IMR-90 (cell line): ENCODE measurements around the gene CHST8. TPM values are rescaled to one million over a fixed set of nuclear protein-coding genes. Genes with fewer than 3 reads are reported as not detected.

ENCODE experiments used
- ATAC-seq: fragments of 200-7000 bp; cut with Tn5 transposase; 2 replicates; pipeline ENCODE4 v1.9.1; 2020; ENCODE audit warnings: low read depth, mild to moderate bottlenecking, moderate library complexity
- BruUV-seq: library from RNA; stranded (reverse); fragments of 400-500 nt; replicated peaks from 2 replicates; lab custom pipeline; 2021; lab: Mats Ljungman, UMichigan
- CTCF ChIA-PET: fragments of 300-600 bp; formaldehyde crosslinking; extraction: SDS; loops from one replicate; lab custom pipeline; 2021; ENCODE audit warnings: antibody characterized with exemption; lab: Yijun Ruan, JAX
- POLR2A ChIA-PET: fragments of 300-600 bp; sonication (Branson Sonifier 250); formaldehyde crosslinking; loops from one replicate; lab custom pipeline; 2022; ENCODE audit warnings: antibody characterized with exemption; ENCODE audit not compliant: unreplicated experiment; lab: Charles Lee
- DNase-seq: peaks from one replicate; pipeline ENCODE4 v3.0.0; 2013
- H2AFZ ChIP-seq: replicated peaks from 2 replicates; pipeline ENCODE3; 2013; ENCODE audit warnings: low read length, mild to moderate bottlenecking; ENCODE audit not compliant: poor library complexity
- H2AK5ac ChIP-seq: 2 replicates; pipeline ENCODE4 v1.6.1; 2013; ENCODE audit warnings: low read depth, low read length, inconsistent platforms
- H2AK9ac ChIP-seq: replicated peaks from 2 replicates; pipeline ENCODE3; 2013; ENCODE audit warnings: mild to moderate bottlenecking, low read depth, low read length, moderate library complexity; ENCODE audit not compliant: poor library complexity
- H2BK120ac ChIP-seq: 2 replicates; pipeline ENCODE4 v1.6.1; 2013; ENCODE audit warnings: low read depth, low read length, inconsistent platforms
- H2BK15ac ChIP-seq: 3 replicates; pipeline ENCODE4 v1.6.1; 2013; ENCODE audit warnings: low read depth, low read length, inconsistent platforms
- H2BK20ac ChIP-seq: 2 replicates; pipeline ENCODE4 v1.6.1; 2013; ENCODE audit warnings: low read depth, mild to moderate bottlenecking, inconsistent platforms, low read length, moderate library complexity
- H2BK5ac ChIP-seq: 2 replicates; pipeline ENCODE4 v1.6.1; 2013; ENCODE audit warnings: mild to moderate bottlenecking, low read depth, low read length, inconsistent platforms; ENCODE audit not compliant: poor library complexity, severe bottlenecking
- H3K14ac ChIP-seq: replicated peaks from 2 replicates; pipeline ENCODE4 v1.6.1; 2013; ENCODE audit warnings: low read depth, low read length, inconsistent platforms
- H3K18ac ChIP-seq: 2 replicates; pipeline ENCODE4 v1.6.1; 2013; ENCODE audit warnings: low read depth, low read length, control low read depth
- H3K23ac ChIP-seq: 2 replicates; pipeline ENCODE4 v1.6.1; 2013; ENCODE audit warnings: low read depth, low read length, inconsistent platforms
- H3K27ac ChIP-seq: 2 replicates; pipeline ENCODE4 v1.5.1; 2013; ENCODE audit warnings: mild to moderate bottlenecking, control low read depth, low read length; ENCODE audit not compliant: insufficient read depth
- H3K27me3 ChIP-seq: 2 replicates; pipeline ENCODE4 v1.6.1; 2013; ENCODE audit warnings: low read length; ENCODE audit not compliant: control insufficient read depth, insufficient read depth
- H3K36me3 ChIP-seq: 2 replicates; pipeline ENCODE4 v1.6.1; 2013; ENCODE audit warnings: low read length, mixed read lengths; ENCODE audit not compliant: control insufficient read depth, insufficient read depth
- H3K4ac ChIP-seq: 2 replicates; pipeline ENCODE4 v1.6.1; 2013; ENCODE audit warnings: low read depth, low read length, inconsistent platforms
- H3K4me1 ChIP-seq: 2 replicates; pipeline ENCODE4 v1.6.1; 2013; ENCODE audit warnings: low read length, mixed read lengths; ENCODE audit not compliant: control insufficient read depth, insufficient read depth
- H3K4me2 ChIP-seq: 2 replicates; pipeline ENCODE4 v1.6.1; 2013; ENCODE audit warnings: low read depth, mild to moderate bottlenecking, control low read depth, low read length, moderate library complexity
- H3K4me3 ChIP-seq: 2 replicates; pipeline ENCODE4 v1.5.1; 2013; ENCODE audit warnings: low read depth, mild to moderate bottlenecking, control low read depth, low read length, moderate library complexity; ENCODE audit not compliant: insufficient read depth
- H3K56ac ChIP-seq: 2 replicates; pipeline ENCODE4 v1.6.1; 2013; ENCODE audit warnings: low read length, inconsistent platforms; ENCODE audit not compliant: insufficient read depth; ENCODE audit errors: extremely low read depth
- H3K79me1 ChIP-seq, 2 experiments: 2 replicates each; pipeline ENCODE4 v1.6.1; 2013; ENCODE audit warnings: low read length in 2 of 2, inconsistent platforms in 1 of 2, low read depth in 1 of 2
- H3K9ac ChIP-seq: 2 replicates; pipeline ENCODE4 v1.6.1; 2013; ENCODE audit warnings: low read depth, low read length, control low read depth
- H3K9me1 ChIP-seq: 2 replicates; pipeline ENCODE4 v1.6.1; 2013; ENCODE audit warnings: low read length, inconsistent platforms; ENCODE audit not compliant: insufficient read depth
- H3K9me3 ChIP-seq: 2 replicates; pipeline ENCODE4 v1.6.1; 2013; ENCODE audit warnings: low read length; ENCODE audit not compliant: control insufficient read depth, insufficient read depth
- H4K20me1 ChIP-seq: 2 replicates; pipeline ENCODE4 v1.6.1; 2013; ENCODE audit warnings: low read length, inconsistent platforms; ENCODE audit not compliant: insufficient read depth
- H4K5ac ChIP-seq: 2 replicates; pipeline ENCODE4 v1.6.1; 2013; ENCODE audit warnings: mild to moderate bottlenecking, low read depth, low read length, control low read depth
- H4K8ac ChIP-seq, 2 experiments: 2 replicates each; pipeline ENCODE4 v1.6.1; 2013; ENCODE audit warnings: low read depth in 2 of 2, low read length in 2 of 2, control low read depth in 1 of 2, inconsistent platforms in 1 of 2
- H4K91ac ChIP-seq: 2 replicates; pipeline ENCODE4 v1.6.1; 2013; ENCODE audit warnings: low read depth, low read length, inconsistent platforms; ENCODE audit not compliant: insufficient read depth
- BHLHE40 ChIP-seq: fragments of 150-350 bp; IDR thresholded peaks from 2 replicates; pipeline ENCODE4 v1.6.1; 2016; ENCODE audit warnings: mild to moderate bottlenecking, low read depth, low read length
- CEBPB ChIP-seq: IDR thresholded peaks from 2 replicates; pipeline ENCODE4 v1.6.1; 2012; ENCODE audit warnings: low read depth, low read length, improper control_type of control experiment
- CHD1 ChIP-seq: IDR thresholded peaks from 2 replicates; pipeline ENCODE4 v1.6.1; 2012; ENCODE audit warnings: low read depth, low read length, improper control_type of control experiment
- CTCF ChIP-seq: conservative IDR thresholded peaks from 2 replicates; pipeline ENCODE4 v1.5.1; 2012; ENCODE audit warnings: mild to moderate bottlenecking, low read depth, low read length, improper control_type of control experiment
- FOS ChIP-seq: fragments of 150-350 bp; IDR thresholded peaks from 2 replicates; pipeline ENCODE4 v1.6.1; 2016; ENCODE audit warnings: low read depth, low read length
- MAFK ChIP-seq: IDR thresholded peaks from 2 replicates; pipeline ENCODE4 v1.6.1; 2012; ENCODE audit warnings: low read depth, low read length, improper control_type of control experiment
- MAZ ChIP-seq: IDR thresholded peaks from 2 replicates; pipeline ENCODE4 v1.6.1; 2012; ENCODE audit warnings: low read depth, mild to moderate bottlenecking, low read length, improper control_type of control experiment, moderate library complexity, borderline replicate concordance
- MXI1 ChIP-seq: IDR thresholded peaks from 2 replicates; pipeline ENCODE4 v1.6.1; 2012; ENCODE audit warnings: low read depth, mild to moderate bottlenecking, low read length, moderate library complexity, borderline replicate concordance
- NFE2L2 ChIP-seq: fragments of 150-350 bp; IDR thresholded peaks from 2 replicates; pipeline ENCODE4 v1.6.1; 2016; ENCODE audit warnings: low read depth, mild to moderate bottlenecking, low read length
- RAD21 ChIP-seq: IDR thresholded peaks from 2 replicates; pipeline ENCODE4 v1.6.1; 2012; ENCODE audit warnings: low read length, improper control_type of control experiment
- RCOR1 ChIP-seq: IDR thresholded peaks from 2 replicates; pipeline ENCODE4 v1.6.1; 2012; ENCODE audit warnings: mild to moderate bottlenecking, low read length, improper control_type of control experiment; ENCODE audit not compliant: insufficient replicate concordance
- RFX5 ChIP-seq: IDR thresholded peaks from 2 replicates; pipeline ENCODE4 v1.8.0; 2012; ENCODE audit warnings: low read depth, mild to moderate bottlenecking, low read length, moderate library complexity
- SMC3 ChIP-seq: fragments of 150-350 bp; IDR thresholded peaks from 2 replicates; pipeline ENCODE4 v1.6.1; 2016; ENCODE audit warnings: low read depth, mild to moderate bottlenecking, antibody characterized with exemption, low read length, moderate library complexity
- USF2 ChIP-seq: fragments of 150-350 bp; IDR thresholded peaks from 2 replicates; pipeline ENCODE4 v1.6.1; 2017; ENCODE audit warnings: mild to moderate bottlenecking, antibody characterized with exemption, low read length, low read depth
- WGBS, 2 experiments: methylation state at CpG; one replicate each; pipeline versions ENCODE4 v1.1.5 to v1.1.7; 2013; ENCODE audit warnings: missing lambda C conversion rate in 2 of 2; ENCODE audit not compliant: insufficient read length in 1 of 2; ENCODE audit errors: extremely low coverage in 2 of 2; 5-methylcytosine and 5-hydroxymethylcytosine counted together
- dilution Hi-C: fragments of 300-500 bp; cut with HindIII; formaldehyde crosslinking; loops from one replicate; pipeline ENCODE4 v1.14.3; 2018; ENCODE audit warnings: low sequenced_read_pairs; ENCODE audit not compliant: unreplicated experiment
- in situ Hi-C: fragments of 300-500 bp; cut with MboI; formaldehyde crosslinking; loops from 3 replicates; pipeline ENCODE4 v1.14.3; 2019; ENCODE audit warnings: low sequenced_read_pairs, inconsistent platforms, mixed read lengths
- intact Hi-C: fragments of 100-400 bp; cut with micrococcal nuclease; formaldehyde crosslinking; loops from 2 replicates; pipeline ENCODE4 v1.10.0; 2022
- polyA plus RNA-seq, 3 experiments: library from polyadenylated mRNA; depleted of rRNA; stranded (reverse); fragments of >200 nt; gene quantifications; 2 replicates each; pipeline ENCODE4 v1.2.3, GENCODE V29; 2012; ENCODE audit warnings: low replicate concordance in 1 of 3
- total RNA-seq: library from RNA; depleted of rRNA; stranded (reverse); fragments of >200 nt; gene quantifications from 2 replicates; pipeline ENCODE4 v1.2.3, GENCODE V29; 2012

Gene CHST8
- total and polyA plus RNA-seq, 2 of the 4 experiments (the other 2 are of a cell fraction), result not detected

DNA sequence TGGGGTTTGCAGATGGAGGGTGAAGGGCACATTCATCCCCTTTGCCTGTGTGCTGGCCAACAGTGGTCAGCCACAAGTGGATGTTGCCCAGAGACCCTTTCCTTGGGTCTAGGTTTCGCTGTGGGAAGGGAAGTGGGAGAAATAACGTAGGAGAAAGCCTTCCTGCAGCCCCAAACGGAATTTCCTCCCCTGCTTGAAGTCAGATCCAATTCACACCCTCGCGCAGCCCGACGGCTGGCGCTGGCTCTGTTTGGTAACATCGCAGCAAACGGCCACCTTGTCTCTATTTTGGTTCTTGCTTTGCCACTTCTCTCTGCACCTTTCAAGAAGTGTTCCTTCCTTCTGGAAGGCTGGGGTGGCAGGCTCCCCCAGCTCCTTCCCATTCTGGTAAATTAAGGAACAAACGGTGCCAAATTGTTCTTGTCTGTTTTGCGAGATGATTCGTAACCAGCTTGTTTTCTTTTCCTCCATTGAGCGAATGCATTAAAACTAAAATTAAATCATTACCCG lies 45.4 kb downstream of the CHST8 start (continued):
- TF ChIP-seq USF2 (no peak), RAD21 (no peak), RFX5 (no peak), NFE2L2 (no peak)

- Histone ChIP-seq H2BK120ac (no peak overlapping the region), H3K18ac (no peak overlapping the region), H3K9ac (no peak overlapping the region), H3K27me3 (no peaks in the 10 kb centered on the region), H3K9me1 (no peaks in the 10 kb centered on the region; the same call in 1 of the 2 replicates), H3K4me2 (no peak overlapping the region), H3K79me1 (no peaks in the 10 kb centered on the region), H3K4ac (no peak overlapping the region), H3K27ac (no peak overlapping the region), H2AK9ac (no peak overlapping the region), H4K91ac (no peak overlapping the region), H3K4me3 (no peak overlapping the region), H2AK5ac (no peak overlapping the region), H4K8ac (no peak overlapping the region), H2AFZ (no peak overlapping the region), H4K20me1 (no peaks in the 10 kb centered on the region), H3K9me3 (no peaks in the 10 kb centered on the region), H2BK5ac (no peak overlapping the region), H3K14ac (no peak overlapping the region), H4K5ac (no peak overlapping the region), H3K23ac (no peak overlapping the region), H3K36me3 (no peaks in the 10 kb centered on the region), H3K4me1 (no peaks in the 10 kb centered on the region), H2BK20ac (no peak overlapping the region), H2BK15ac (no peak overlapping the region), H3K56ac (no peak overlapping the region)
- DNase-seq (no peak), ATAC-seq (no peak)
- intact Hi-C loops, result no loop called here
- in situ Hi-C loops, result no loop called here
- ChIA-PET POLR2A (no interaction called here), CTCF (no interaction called here)
- BruUV-seq, result no TSS peak
- dilution Hi-C loops, result no loop called here
- WGBS, 2 experiments, result no CpG with 5 or more reads among the region's 15 CpGs
- TF ChIP-seq BHLHE40, result no peak
- TF ChIP-seq FOS, result no peak
- no peak for TF ChIP-seq RFX5
- no peak for TF ChIP-seq SMC3
- no peak for TF ChIP-seq CTCF
- TF ChIP-seq RAD21, result no peak
- TF ChIP-seq NFE2L2, result no peak
- no peak for TF ChIP-seq MAZ
- TF ChIP-seq RCOR1, result no peak
- no peak for TF ChIP-seq MAFK
- no peak for TF ChIP-seq MXI1
- no peak for TF ChIP-seq CEBPB
- TF ChIP-seq CHD1, result no peak
- TF ChIP-seq USF2, result no peak
Measured at GRCh38 chr19:33667881-33668280, 46.1 kb downstream of the CHST8 start.
